ENCODE measurements around the gene INHBA. TPM values are rescaled to one million over a fixed set of nuclear protein-coding genes. Genes with fewer than 3 reads are reported as not detected.

INHBA gene
- total RNA-seq, 1 experiment from 2014 or later: 1.0 TPM

DNA sequence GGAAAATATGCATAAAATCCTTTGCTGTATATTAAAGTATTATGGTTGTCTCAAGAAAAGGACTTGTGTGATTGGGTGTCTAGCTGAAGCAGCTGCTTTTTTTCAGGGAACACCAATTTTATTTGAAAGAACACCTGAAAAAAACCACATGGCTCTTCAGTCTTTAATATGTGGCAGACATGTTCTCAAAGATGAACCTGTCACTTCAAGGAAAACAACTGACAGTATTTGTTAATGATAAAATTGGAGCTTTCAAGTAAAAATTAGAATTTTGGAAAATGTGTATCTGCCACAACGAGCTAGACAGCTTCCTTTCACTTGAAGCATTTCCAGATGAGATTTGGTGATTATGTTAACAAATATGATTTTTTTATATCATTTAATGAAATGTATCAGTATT lies 59.3 kb downstream of the INHBA start (continued):
- no peak for TF ChIP-seq ZNF396 (CRISPR knock-in tag; IDR thresholded peaks at IDR 0.05; ENCODE audit: borderline replicate concordance)
- TF ChIP-seq E2F4 (CRISPR knock-in tag; IDR thresholded peaks at IDR 0.05; ENCODE audit: borderline replicate concordance, low read depth): no peak
- TF ChIP-seq GTF2I (CRISPR knock-in tag; conservative IDR thresholded peaks at IDR 0.05): no peak
- no peak for TF ChIP-seq ZBTB21 (CRISPR knock-in tag; IDR thresholded peaks at IDR 0.05; ENCODE audit: borderline replicate concordance)
- TF ChIP-seq TP53 (CRISPR knock-in tag; IDR thresholded peaks at IDR 0.05): no peak

GRCh38 chr7:41641665-41642014 lies 61.2 kb downstream of the INHBA start:
- H3K27me3 Mint-ChIP-seq (ENCODE audit: low read depth): no peaks in the 10 kb centered on the region
- peaks cover 17% of the 10 kb centered on the region for H3K9me3 Mint-ChIP-seq
- TF ChIP-seq TCF7 (CRISPR knock-in tag; IDR thresholded peaks at IDR 0.05; ENCODE audit: low read depth) (no peak), CREM (CRISPR knock-in tag; IDR thresholded peaks at IDR 0.05) (no peak), RELA (CRISPR knock-in tag; IDR thresholded peaks at IDR 0.05; ENCODE audit: borderline replicate concordance) (no peak), CBFB (CRISPR knock-in tag; IDR thresholded peaks at IDR 0.05; ENCODE audit: low read depth) (no peak), MYBL2 (CRISPR knock-in tag; IDR thresholded peaks at IDR 0.05) (no peak), SOX15 (CRISPR knock-in tag; IDR thresholded peaks at IDR 0.05) (no peak), NFE2L1 (CRISPR knock-in tag; IDR thresholded peaks at IDR 0.05) (no peak), HMGXB4 (CRISPR knock-in tag; IDR thresholded peaks at IDR 0.05) (no peak), JAZF1 (CRISPR knock-in tag; IDR thresholded peaks at IDR 0.05) (no peak), ETV6 (CRISPR knock-in tag; IDR thresholded peaks at IDR 0.05) (no peak)
- TF ChIP-seq, protein P1, sequence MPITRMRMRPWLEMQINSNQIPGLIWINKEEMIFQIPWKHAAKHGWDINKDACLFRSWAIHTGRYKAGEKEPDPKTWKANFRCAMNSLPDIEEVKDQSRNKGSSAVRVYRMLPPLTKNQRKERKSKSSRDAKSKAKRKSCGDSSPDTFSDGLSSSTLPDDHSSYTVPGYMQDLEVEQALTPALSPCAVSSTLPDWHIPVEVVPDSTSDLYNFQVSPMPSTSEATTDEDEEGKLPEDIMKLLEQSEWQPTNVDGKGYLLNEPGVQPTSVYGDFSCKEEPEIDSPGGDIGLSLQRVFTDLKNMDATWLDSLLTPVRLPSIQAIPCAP (CRISPR knock-in tag; IDR thresholded peaks at IDR 0.05): no peak
- ATAC-seq (no peak), DNase-seq (ENCODE audit: low spot score) (no peak)
- peaks cover 13% of the 10 kb centered on the region for H3K4me1 Mint-ChIP-seq
- H3K4me3 Mint-ChIP-seq: no peak overlapping the region
- CTCF ChIA-PET: no interaction called here
- POLR2A ChIA-PET: no interaction called here
- no peak overlapping the region for H3K27ac Mint-ChIP-seq
- H3K36me3 Mint-ChIP-seq: peaks cover 9% of the 10 kb centered on the region

- peaks cover 9% of the 10 kb centered on the region for H3K36me3 Mint-ChIP-seq
- ChIA-PET CTCF (no interaction called here), POLR2A (no interaction called here)
- ATAC-seq (no peak), DNase-seq (ENCODE audit: low spot score) (no peak)
- no peak for TF ChIP-seq TEAD4 (CRISPR knock-in tag; IDR thresholded peaks at IDR 0.05)
- peak; percentile 100 for TF ChIP-seq HMGA2 (CRISPR knock-in tag; IDR thresholded peaks at IDR 0.05)
- TF ChIP-seq OVOL2 (CRISPR knock-in tag; IDR thresholded peaks at IDR 0.05; ENCODE audit: borderline replicate concordance): no peak
- TF ChIP-seq ELF4 (CRISPR knock-in tag; IDR thresholded peaks at IDR 0.05; ENCODE audit: low read depth): no peak
- H3K4me1 Mint-ChIP-seq: peaks cover 18% of the 10 kb centered on the region
- H3K9me3 Mint-ChIP-seq: peaks cover 17% of the 10 kb centered on the region
- H3K27ac Mint-ChIP-seq: no peak overlapping the region
- H3K27me3 Mint-ChIP-seq (ENCODE audit: low read depth): no peaks in the 10 kb centered on the region
- H3K4me3 Mint-ChIP-seq: no peak overlapping the region
Measured at GRCh38 chr7:41641011-41641664, 61.8 kb downstream of the INHBA start.

DNA sequence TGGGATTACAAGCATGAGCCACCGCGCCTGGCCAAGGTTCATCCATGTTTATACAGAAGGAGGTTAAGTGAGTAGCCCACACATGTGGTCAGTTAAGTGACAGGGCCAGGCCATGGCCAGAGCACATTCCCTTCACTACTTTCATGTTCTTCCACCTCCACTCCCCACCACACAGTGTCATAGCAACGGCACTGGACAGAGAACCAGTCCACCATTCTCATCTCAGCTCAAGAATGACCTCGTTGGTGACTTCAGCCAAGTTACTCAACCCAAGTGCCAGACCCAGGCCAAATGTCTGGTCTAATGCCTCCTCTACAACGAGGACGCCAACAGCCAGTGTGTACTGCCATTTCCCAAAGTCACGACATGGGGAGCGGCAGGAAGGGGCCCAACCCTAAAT lies 62.4 kb downstream of the INHBA start:
- DNase-seq (ENCODE audit: low spot score) (no peak), ATAC-seq (no peak)
- peaks cover 9% of the 10 kb centered on the region for H3K36me3 Mint-ChIP-seq
- no peak overlapping the region for H3K4me3 Mint-ChIP-seq
- H3K9me3 Mint-ChIP-seq: peaks cover 17% of the 10 kb centered on the region
- ChIA-PET POLR2A (no interaction called here), CTCF (no interaction called here)
- H3K4me1 Mint-ChIP-seq: peaks cover 24% of the 10 kb centered on the region
- H3K27me3 Mint-ChIP-seq (ENCODE audit: low read depth): no peaks in the 10 kb centered on the region
- no peak overlapping the region for H3K27ac Mint-ChIP-seq
- TF ChIP-seq ESRRA (CRISPR knock-in tag; IDR thresholded peaks at IDR 0.05; ENCODE audit: borderline replicate concordance) (no peak), ATF1 (CRISPR knock-in tag; IDR thresholded peaks at IDR 0.05) (no peak), STAT6 (CRISPR knock-in tag; conservative IDR thresholded peaks at IDR 0.05; ENCODE audit: low read depth) (no peak), FOXP1 (CRISPR knock-in tag; IDR thresholded peaks at IDR 0.05; ENCODE audit: borderline replicate concordance) (no peak), CREM (CRISPR knock-in tag; IDR thresholded peaks at IDR 0.05) (no peak), SOX15 (CRISPR knock-in tag; IDR thresholded peaks at IDR 0.05) (no peak), HMGXB4 (CRISPR knock-in tag; IDR thresholded peaks at IDR 0.05) (no peak), CREB1 (CRISPR knock-in tag; IDR thresholded peaks at IDR 0.05) (no peak)

All from WTC11 (cell line).